SK-N-SH (cell line): ENCODE data around the gene WWOX. TPM values are rescaled to one million over a fixed set of nuclear protein-coding genes. Genes with fewer than 3 reads are reported as not detected.
A peak's percentile ranks its signal among the peaks of the same experiment; 100 is the strongest.

Source experiments
- CTCF ChIA-PET: fragments of 300-600, 350-600 bp; formaldehyde crosslinking; extraction: SDS; loops from one replicate; lab custom pipeline; 2021; lab: Yijun Ruan, JAX
- POLR2A ChIA-PET: fragments of 350-600 bp; sonication (Branson Sonifier 250); formaldehyde crosslinking; extraction: SDS; loops from one replicate; lab custom pipeline; 2020; ENCODE audit warnings: antibody characterized with exemption, inconsistent platforms; lab: Yijun Ruan, JAX
- DNase-seq: peaks from one replicate; pipeline ENCODE4 v3.0.0; 2012
- H2AFZ ChIP-seq: fragments of 200-600 bp; sonication (generic); 2 replicates; pipeline ENCODE4 v1.8.1; 2016; ENCODE audit warnings: antibody characterized with exemption, mild to moderate bottlenecking, low read depth
- H3F3A ChIP-seq: fragments of 200-600 bp; sonication (generic); replicated peaks from 2 replicates; pipeline ENCODE3; 2016; ENCODE audit warnings: antibody characterized with exemption, mild to moderate bottlenecking; ENCODE audit not compliant: insufficient read depth
- H3K27ac ChIP-seq, 2 experiments: fragments of 200-500 bp in 1 of 2; fragments of 200-600 bp in 1 of 2; sonication (Bioruptor generic) in 1 of 2; sonication (generic), shearing (Covaris generic) in 1 of 2; 2 replicates each; pipeline versions ENCODE4 v1.5.1 to v1.6.1; 2014 to 2016; ENCODE audit warnings: low read depth in 2 of 2, inconsistent platforms in 1 of 2, low read length in 1 of 2, mild to moderate bottlenecking in 1 of 2, mixed read lengths in 1 of 2
- H3K27me3 ChIP-seq: fragments of 200-600 bp; sonication (generic), shearing (Covaris generic); 2 replicates; pipeline ENCODE4 v1.6.1; 2016; ENCODE audit warnings: mixed run types; ENCODE audit not compliant: insufficient read depth
- H3K36me3 ChIP-seq, 2 experiments: fragments of 200-500 bp in 1 of 2; fragments of 200-600 bp in 1 of 2; sonication (Bioruptor generic) in 1 of 2; sonication (generic) in 1 of 2; replicated peaks in 1 of 2; 2 replicates each; pipeline versions ENCODE3 to v1.5.1; 2014 to 2016; ENCODE audit warnings: low read length in 1 of 2, mild to moderate bottlenecking in 1 of 2; ENCODE audit not compliant: insufficient read depth in 2 of 2, control insufficient read depth in 1 of 2
- H3K4me1 ChIP-seq, 2 experiments: fragments of 200-500 bp in 1 of 2; fragments of 200-600 bp in 1 of 2; sonication (Bioruptor generic) in 1 of 2; sonication (generic), shearing (Covaris generic) in 1 of 2; 2 replicates each; pipeline versions ENCODE4 v1.5.1 to v1.6.1; 2014 to 2016; ENCODE audit warnings: low read depth in 1 of 2, low read length in 1 of 2, mixed run types in 1 of 2; ENCODE audit not compliant: insufficient read depth in 2 of 2, control insufficient read depth in 1 of 2
- H3K4me2 ChIP-seq: fragments of 200-600 bp; sonication (generic), shearing (Covaris generic); 2 replicates; pipeline ENCODE4 v1.6.1; 2017; ENCODE audit warnings: mixed run types
- H3K4me3 ChIP-seq, 2 experiments: fragments of 200-500 bp in 1 of 2; fragments of 200-600 bp in 1 of 2; sonication (Bioruptor generic) in 1 of 2; sonication (generic), shearing (Covaris generic) in 1 of 2; 2 replicates each; pipeline versions ENCODE4 v1.5.1 to v1.8.1; 2014 to 2016; ENCODE audit warnings: low read depth in 2 of 2, inconsistent platforms in 1 of 2, low read length in 1 of 2, mild to moderate bottlenecking in 1 of 2, mixed read lengths in 1 of 2, moderate library complexity in 1 of 2
- H3K79me2 ChIP-seq: fragments of 200-600 bp; sonication (generic); 2 replicates; pipeline ENCODE4 v1.8.1; 2017; ENCODE audit warnings: mild to moderate bottlenecking; ENCODE audit not compliant: insufficient read depth
- H3K9ac ChIP-seq: fragments of 200-600 bp; sonication (generic); 2 replicates; pipeline ENCODE4 v1.6.1; 2017; ENCODE audit warnings: mixed run types
- H3K9me2 ChIP-seq: fragments of 200-600 bp; sonication (generic); 2 replicates; pipeline ENCODE4 v1.6.1; 2017; ENCODE audit warnings: mixed run types
- H3K9me3 ChIP-seq: fragments of 200-600 bp; sonication (generic); 2 replicates; pipeline ENCODE4 v1.6.1; 2017; ENCODE audit warnings: mixed run types, mild to moderate bottlenecking, moderate library complexity
- H4K20me1 ChIP-seq: fragments of 200-600 bp; sonication (generic); 2 replicates; pipeline ENCODE4 v1.6.1; 2017; ENCODE audit warnings: mild to moderate bottlenecking, mixed run types; ENCODE audit not compliant: insufficient read depth
- CHD2 ChIP-seq: fragments of 150-350 bp; IDR thresholded peaks from 2 replicates; pipeline ENCODE4 v1.6.1; 2018; ENCODE audit warnings: low read length; ENCODE audit not compliant: partially characterized antibody
- EP300 ChIP-seq, 2 experiments: IDR thresholded peaks; 2 replicates each; pipeline versions ENCODE4 v1.4.0 to v1.6.1; 2012; ENCODE audit warnings: borderline replicate concordance in 1 of 2, low read depth in 1 of 2, low read length in 1 of 2
- EZH2phosphoT487 ChIP-seq: fragments of 200-600 bp; sonication (generic); IDR thresholded peaks from 2 replicates; pipeline ENCODE4 v1.6.1; 2017; ENCODE audit warnings: low read depth, mixed run types, mild to moderate bottlenecking, antibody characterized with exemption, moderate library complexity, borderline replicate concordance
- FOSL2 ChIP-seq: IDR thresholded peaks from 2 replicates; pipeline ENCODE4 v1.4.0; 2012; ENCODE audit warnings: low read depth, mild to moderate bottlenecking, moderate library complexity, borderline replicate concordance
- FOXJ3 ChIP-seq: sonication (generic); formaldehyde crosslinking; IDR thresholded peaks from 2 replicates; pipeline ENCODE4 v1.5.1; 2020; ENCODE audit warnings: mild to moderate bottlenecking, missing genetic modification reagents
- GATA2 ChIP-seq: sonication (generic); formaldehyde crosslinking; IDR thresholded peaks from 2 replicates; pipeline ENCODE4 v1.5.0; 2020; ENCODE audit warnings: mild to moderate bottlenecking, missing genetic modification reagents
- IRF3 ChIP-seq: fragments of 150-350 bp; IDR thresholded peaks from 2 replicates; pipeline ENCODE4 v1.6.1; 2016; ENCODE audit warnings: mild to moderate bottlenecking, low read depth, low read length
- MEF2A ChIP-seq: IDR thresholded peaks from 2 replicates; pipeline ENCODE4 v1.4.0; 2012; ENCODE audit warnings: low read depth, borderline replicate concordance
- NFIC ChIP-seq: IDR thresholded peaks from 2 replicates; pipeline ENCODE4 v1.4.0; 2012; ENCODE audit warnings: borderline replicate concordance
- NRF1 ChIP-seq: IDR thresholded peaks from 2 replicates; pipeline ENCODE4 v1.6.1; 2012; ENCODE audit warnings: low read depth, mild to moderate bottlenecking, low read length
- PBX3 ChIP-seq: IDR thresholded peaks from 2 replicates; pipeline ENCODE4; 2012
- POLR2AphosphoS5 ChIP-seq: IDR thresholded peaks from 2 replicates; pipeline ENCODE4 v1.6.1; 2012; ENCODE audit warnings: low read depth, low read length
- RAD21 ChIP-seq: IDR thresholded peaks from 2 replicates; pipeline ENCODE4 v1.6.1; 2012; ENCODE audit warnings: mild to moderate bottlenecking, low read length
- SMC3 ChIP-seq: IDR thresholded peaks from 2 replicates; pipeline ENCODE4 v1.6.1; 2012; ENCODE audit warnings: low read depth, low read length, improper control_type of control experiment
- TAF1 ChIP-seq: IDR thresholded peaks from 2 replicates; pipeline ENCODE4 v1.6.1; 2012; ENCODE audit warnings: low read depth, mild to moderate bottlenecking, low read length, moderate library complexity, borderline replicate concordance
- TCF12 ChIP-seq: IDR thresholded peaks from 2 replicates; pipeline ENCODE4 v1.4.0; 2012
- TEAD4 ChIP-seq: IDR thresholded peaks from 2 replicates; pipeline ENCODE4 v1.4.0; 2012; ENCODE audit warnings: mild to moderate bottlenecking, borderline replicate concordance; ENCODE audit not compliant: insufficient read depth
- WGBS: methylation state at CpG from one replicate; pipeline ENCODE4 v1.1.6; 2017; ENCODE audit warnings: low lambda C conversion rate; 5-methylcytosine and 5-hydroxymethylcytosine counted together
- polyA plus RNA-seq, 3 experiments: library from polyadenylated mRNA; depleted of rRNA; stranded (reverse); fragments of >200 nt; gene quantifications; 2 replicates each; pipeline ENCODE4 v1.2.3, GENCODE V29; 2012
- TF ChIP-seq, protein P1 (sequence below): IDR thresholded peaks from 2 replicates; pipeline ENCODE4 v1.4.0; 2012; ENCODE audit warnings: low read depth, borderline replicate concordance
- TF ChIP-seq, protein P2 (sequence below): fragments of 200-600 bp; sonication (generic); IDR thresholded peaks from 2 replicates; pipeline ENCODE4 v1.6.1; 2017; ENCODE audit warnings: antibody characterized with exemption, mild to moderate bottlenecking, moderate library complexity
- TF ChIP-seq, protein P3 (sequence below): fragments of 150-350 bp; IDR thresholded peaks from 2 replicates; pipeline ENCODE4 v1.6.1; 2017; ENCODE audit warnings: antibody characterized with exemption, low read length, low read depth, borderline replicate concordance

WWOX gene
- polyA plus RNA-seq, 1 of the 3 experiments (the other 2 are of a cell fraction): 10.8 TPM

DNA sequence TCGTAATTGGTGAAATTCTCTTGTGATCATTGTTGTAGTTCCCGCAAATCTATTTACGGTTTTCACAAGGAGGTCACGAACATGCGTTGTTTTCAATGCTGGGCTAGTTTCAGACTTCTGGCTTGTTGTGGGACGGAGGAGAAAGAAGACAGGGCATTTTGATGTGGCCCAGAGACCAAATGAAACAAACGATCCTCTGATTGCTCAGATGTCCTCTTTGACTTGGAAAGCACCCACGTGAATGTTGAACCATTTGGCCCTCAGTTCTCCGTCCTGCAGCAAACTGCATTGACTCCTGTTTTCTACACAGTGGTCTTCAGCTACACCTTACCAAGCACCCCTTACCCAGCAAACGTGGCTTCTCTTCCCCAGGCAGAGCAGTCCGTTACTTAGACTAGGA is 391.0 kb downstream of the WWOX start:
- no peak overlapping the region for H3K4me3 ChIP-seq
- CTCF ChIA-PET: interaction anchor here (1.3 kb wide), 2 partner anchors 12 to 280 kb away, joined by 3 read pairs; no protein-coding TSS in a partner anchor
- H3K79me2 ChIP-seq: no peaks in the 10 kb centered on the region
- 60% methylated on average over 11 of the region's 11 CpGs for WGBS
- H3K27me3 ChIP-seq: no peaks in the 10 kb centered on the region
- H3F3A ChIP-seq: no peaks in the 10 kb centered on the region
- POLR2A ChIA-PET: no interaction called here
- H4K20me1 ChIP-seq: no peaks in the 10 kb centered on the region
- no peak overlapping the region for H3K4me2 ChIP-seq
- TF ChIP-seq NFIC: no peak
- H3K36me3 ChIP-seq: no peaks in the 10 kb centered on the region
- H3K9ac ChIP-seq: no peak overlapping the region
- peaks cover 0 to 40% of the 10 kb centered on the region in 2 experiments; a peak in 2 of 4 replicates for H3K4me1 ChIP-seq
- H3K27ac ChIP-seq: peak overlapping the region in 1 of 2 experiments; percentile 58; a peak in 2 of 4 replicates
- H3K9me2 ChIP-seq: no peaks in the 10 kb centered on the region
- no peak for DNase-seq
- H3K9me3 ChIP-seq: no peaks in the 10 kb centered on the region
- H2AFZ ChIP-seq: no peak overlapping the region

- POLR2A ChIA-PET: no interaction called here
- Histone ChIP-seq H2AFZ (no peak overlapping the region), H3K4me3 (no peak overlapping the region), H3K36me3 (no peaks in the 10 kb centered on the region), H4K20me1 (no peaks in the 10 kb centered on the region), H3K4me1 (peaks cover 0 to 40% of the 10 kb centered on the region in 2 experiments; a peak in 2 of 4 replicates), H3K9me2 (no peaks in the 10 kb centered on the region), H3K9ac (no peak overlapping the region), H3K27ac (no peak overlapping the region), H3K79me2 (no peaks in the 10 kb centered on the region), H3K27me3 (no peaks in the 10 kb centered on the region), H3F3A (no peaks in the 10 kb centered on the region), H3K4me2 (no peak overlapping the region), H3K9me3 (no peaks in the 10 kb centered on the region)
- CTCF ChIA-PET: interaction anchor here (1.1 to 1.3 kb wide), 2 partner anchors 12 to 13 kb away, joined by 3 read pairs; no protein-coding TSS in a partner anchor
- WGBS: 76% methylated on average over 6 of the region's 6 CpGs
- DNase-seq: no peak
- TF ChIP-seq EZH2phosphoT487 (no peak), PBX3 (no peak), SMC3 (no peak), TCF12 (no peak), CHD2 (no peak), IRF3 (no peak), TEAD4 (no peak), NRF1 (no peak), FOSL2 (no peak), MEF2A (no peak), FOXJ3 (CRISPR knock-in tag) (no peak), EP300 (IDR thresholded peaks at IDR 0.05; ENCODE audit: borderline replicate concordance in 1 of 2, low read depth in 1 of 2, low read length in 1 of 2) (no peak), TAF1 (no peak), POLR2AphosphoS5 (no peak), RAD21 (no peak), GATA2 (CRISPR knock-in tag) (no peak)
- TF ChIP-seq, protein P1, sequence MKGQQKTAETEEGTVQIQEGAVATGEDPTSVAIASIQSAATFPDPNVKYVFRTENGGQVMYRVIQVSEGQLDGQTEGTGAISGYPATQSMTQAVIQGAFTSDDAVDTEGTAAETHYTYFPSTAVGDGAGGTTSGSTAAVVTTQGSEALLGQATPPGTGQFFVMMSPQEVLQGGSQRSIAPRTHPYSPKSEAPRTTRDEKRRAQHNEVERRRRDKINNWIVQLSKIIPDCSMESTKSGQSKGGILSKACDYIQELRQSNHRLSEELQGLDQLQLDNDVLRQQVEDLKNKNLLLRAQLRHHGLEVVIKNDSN: no peak
- TF ChIP-seq, protein P2, sequence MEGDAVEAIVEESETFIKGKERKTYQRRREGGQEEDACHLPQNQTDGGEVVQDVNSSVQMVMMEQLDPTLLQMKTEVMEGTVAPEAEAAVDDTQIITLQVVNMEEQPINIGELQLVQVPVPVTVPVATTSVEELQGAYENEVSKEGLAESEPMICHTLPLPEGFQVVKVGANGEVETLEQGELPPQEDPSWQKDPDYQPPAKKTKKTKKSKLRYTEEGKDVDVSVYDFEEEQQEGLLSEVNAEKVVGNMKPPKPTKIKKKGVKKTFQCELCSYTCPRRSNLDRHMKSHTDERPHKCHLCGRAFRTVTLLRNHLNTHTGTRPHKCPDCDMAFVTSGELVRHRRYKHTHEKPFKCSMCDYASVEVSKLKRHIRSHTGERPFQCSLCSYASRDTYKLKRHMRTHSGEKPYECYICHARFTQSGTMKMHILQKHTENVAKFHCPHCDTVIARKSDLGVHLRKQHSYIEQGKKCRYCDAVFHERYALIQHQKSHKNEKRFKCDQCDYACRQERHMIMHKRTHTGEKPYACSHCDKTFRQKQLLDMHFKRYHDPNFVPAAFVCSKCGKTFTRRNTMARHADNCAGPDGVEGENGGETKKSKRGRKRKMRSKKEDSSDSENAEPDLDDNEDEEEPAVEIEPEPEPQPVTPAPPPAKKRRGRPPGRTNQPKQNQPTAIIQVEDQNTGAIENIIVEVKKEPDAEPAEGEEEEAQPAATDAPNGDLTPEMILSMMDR: no peak
- TF ChIP-seq, protein P3, sequence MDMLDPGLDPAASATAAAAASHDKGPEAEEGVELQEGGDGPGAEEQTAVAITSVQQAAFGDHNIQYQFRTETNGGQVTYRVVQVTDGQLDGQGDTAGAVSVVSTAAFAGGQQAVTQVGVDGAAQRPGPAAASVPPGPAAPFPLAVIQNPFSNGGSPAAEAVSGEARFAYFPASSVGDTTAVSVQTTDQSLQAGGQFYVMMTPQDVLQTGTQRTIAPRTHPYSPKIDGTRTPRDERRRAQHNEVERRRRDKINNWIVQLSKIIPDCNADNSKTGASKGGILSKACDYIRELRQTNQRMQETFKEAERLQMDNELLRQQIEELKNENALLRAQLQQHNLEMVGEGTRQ: no peak
Measured at GRCh38 chr16:78490847-78491246, 391.4 kb downstream of the WWOX start.
